Effector CD8-positive, alpha-beta T cell (primary cell): ENCODE data around the gene SMARCD1.
A peak's percentile ranks its signal among the peaks of the same experiment; 100 is the strongest.
"Not testable (repeated sequence)": the region's sequence is repeated elsewhere in the genome, so short reads cannot be mapped to it uniquely, and the experiment has no call there.

Experiments used
- DNase-seq: peaks from one replicate; lab custom pipeline; 2025; lab: John Stamatoyannopoulos, UW

The SMARCD1 gene

GRCh38 chr12:50077099-50077498 is 8.0 kb upstream of the SMARCD1 start:
- DNase-seq = no peak

- no peak for DNase-seq
Observed at GRCh38 chr12:50078281-50078680, 6.9 kb upstream of the SMARCD1 start.

- no peak for DNase-seq
Observed at GRCh38 chr12:50079771-50080170, 5.4 kb upstream of the SMARCD1 start.

- no peak for DNase-seq
Observed at GRCh38 chr12:50081096-50081808, 3.9 kb upstream of the SMARCD1 start.

GRCh38 chr12:50082644-50083043 is 2.5 kb upstream of the SMARCD1 start:
- no peak for DNase-seq

- no peak for DNase-seq
Observed at GRCh38 chr12:50083301-50083700, 1.8 kb upstream of the SMARCD1 start.

- DNase-seq = not testable (repeated sequence)
Observed at GRCh38 chr12:50084409-50084774, 750 bp upstream of the SMARCD1 start.

GRCh38 chr12:50085615-50086072 is 502 bp downstream of the SMARCD1 start:
- no peak for DNase-seq

GRCh38 chr12:50086148-50086547 is 1.0 kb downstream of the SMARCD1 start:
- no peak for DNase-seq

- DNase-seq = no peak
Observed at GRCh38 chr12:50087151-50087550, 2.0 kb downstream of the SMARCD1 start.

GRCh38 chr12:50087995-50088394 is 2.9 kb downstream of the SMARCD1 start:
- DNase-seq = no peak

GRCh38 chr12:50088577-50089335 is 3.6 kb downstream of the SMARCD1 start:
- peak; percentile 17 for DNase-seq

GRCh38 chr12:50089730-50090129 is 4.6 kb downstream of the SMARCD1 start:
- no peak for DNase-seq

GRCh38 chr12:50090391-50090790 is 5.2 kb downstream of the SMARCD1 start:
- DNase-seq = no peak

- no peak for DNase-seq
Observed at GRCh38 chr12:50097952-50098351, 12.8 kb downstream of the SMARCD1 start.

- DNase-seq = no peak
Observed at GRCh38 chr12:50099302-50100008, 14.3 kb downstream of the SMARCD1 start.

GRCh38 chr12:50100561-50100960 is 15.4 kb downstream of the SMARCD1 start:
- no peak for DNase-seq

- no peak for DNase-seq
Observed at GRCh38 chr12:50101663-50102062, 16.5 kb downstream of the SMARCD1 start.

GRCh38 chr12:50102131-50102531 is 17.0 kb downstream of the SMARCD1 start:
- DNase-seq = no peak

- DNase-seq = no peak
Observed at GRCh38 chr12:50102646-50103309, 17.6 kb downstream of the SMARCD1 start.

GRCh38 chr12:50103351-50103750 is 18.2 kb downstream of the SMARCD1 start:
- no peak for DNase-seq

GRCh38 chr12:50103767-50104321 is 18.7 kb downstream of the SMARCD1 start, which contains the start of gene GPD1:
TSS of gene GPD1 (plus strand) at chr12:50104008. CDS start at chr12:50104051, 43 bp downstream.
- no peak for DNase-seq
